CD4-positive, alpha-beta memory T cell (primary cell): Measurements from ENCODE around the gene EIF3CL. TPM values are rescaled to one million over a fixed set of nuclear protein-coding genes. Genes with fewer than 3 reads are reported as not detected.
A peak's percentile ranks its signal among the peaks of the same experiment; 100 is the strongest.
"Not testable (repeated sequence)": the region's sequence is repeated elsewhere in the genome, so short reads cannot be mapped to it uniquely, and the experiment has no call there.

Source experiments
- CTCF ChIA-PET: fragments of 350-600 bp; sonication (Branson Sonifier 250); formaldehyde crosslinking; loops from one replicate; lab custom pipeline; 2021; ENCODE audit warnings: inconsistent platforms; ENCODE audit not compliant: partially characterized antibody; lab: Charles Lee
- POLR2A ChIA-PET: fragments of 350-600 bp; sonication (Branson Sonifier 250); formaldehyde crosslinking; loops from one replicate; lab custom pipeline; 2021; ENCODE audit not compliant: partially characterized antibody; lab: Charles Lee
- DNase-seq, 5 donors: peaks; one replicate each; pipeline versions ENCODE4 v3.0.0 to v3.0.0-alpha.2; 2020 to 2022; ENCODE audit warnings: mixed read lengths in 1 of 5
- H3K27ac ChIP-seq: one replicate; pipeline ENCODE4 v1.7.0; 2013; ENCODE audit warnings: low read depth, low read length
- H3K27me3 ChIP-seq: 2 replicates; pipeline ENCODE4 v1.7.0; 2013; ENCODE audit warnings: mild to moderate bottlenecking, low read length, moderate library complexity; ENCODE audit not compliant: insufficient read depth
- H3K36me3 ChIP-seq: 2 replicates; pipeline ENCODE4 v1.7.0; 2013; ENCODE audit warnings: mild to moderate bottlenecking, low read length, moderate library complexity; ENCODE audit not compliant: insufficient read depth
- H3K4me1 ChIP-seq: 2 replicates; pipeline ENCODE4 v1.7.0; 2013; ENCODE audit warnings: mild to moderate bottlenecking, low read length, moderate library complexity; ENCODE audit not compliant: insufficient read depth
- H3K4me3 ChIP-seq, 2 donors: one replicate each; pipeline ENCODE4 v1.7.0; 2013; ENCODE audit warnings: low read length in 2 of 2, mild to moderate bottlenecking in 1 of 2
- H3K9me3 ChIP-seq, 2 donors: one replicate each; pipeline ENCODE4 v1.7.0; 2013; ENCODE audit warnings: low read length in 2 of 2, control low read depth in 1 of 2; ENCODE audit not compliant: control insufficient read depth in 1 of 2
- H3K27ac Mint-ChIP-seq, 7 donors: one replicate each; pipeline ENCODE4 v1.8.0; 2020 to 2021; ENCODE audit warnings: mixed read lengths in 7 of 7, mild to moderate bottlenecking in 6 of 7, inconsistent platforms in 3 of 7, moderate library complexity in 3 of 7
- H3K27me3 Mint-ChIP-seq, 2 donors: one replicate each; pipeline ENCODE4 v1.8.0; 2020 to 2021; ENCODE audit warnings: mixed read lengths in 2 of 2
- H3K36me3 Mint-ChIP-seq, 2 donors: one replicate each; pipeline ENCODE4 v1.8.0; 2020 to 2021; ENCODE audit warnings: mixed read lengths in 2 of 2, inconsistent platforms in 1 of 2, mild to moderate bottlenecking in 1 of 2
- H3K4me1 Mint-ChIP-seq, 4 donors: one replicate each; pipeline ENCODE4 v1.8.0; 2020 to 2021; ENCODE audit warnings: mixed read lengths in 4 of 4, mild to moderate bottlenecking in 1 of 4
- H3K4me3 Mint-ChIP-seq, 8 donors: one replicate each; pipeline ENCODE4 v1.8.0; 2020 to 2021; ENCODE audit warnings: mixed read lengths in 8 of 8, mild to moderate bottlenecking in 7 of 8, moderate library complexity in 6 of 8, inconsistent platforms in 3 of 8
- H3K9me3 Mint-ChIP-seq, 8 donors: one replicate each; pipeline ENCODE4 v1.8.0; 2020 to 2021; ENCODE audit warnings: mixed read lengths in 8 of 8, mild to moderate bottlenecking in 5 of 8, inconsistent platforms in 3 of 8, moderate library complexity in 1 of 8
- intact Hi-C: fragments of 100-400 bp; cut with micrococcal nuclease; formaldehyde crosslinking; loops from one replicate; pipeline ENCODE4 v1.15.1; 2023
- polyA plus RNA-seq, 2 donors: library from polyadenylated mRNA; unstranded; fragments of 300-500 nt; fragmentation: Illumina TruSeq; gene quantifications; one replicate each; pipeline ENCODE4 v1.2.3, GENCODE V29; 2021
- total RNA-seq, 2 experiments: library from RNA; stranded (reverse); gene quantifications; one replicate each; pipeline ENCODE4 v1.2.3, GENCODE V29; 2021

Gene EIF3CL
- 10 to 100 TPM; 31.4 to 39.2 TPM for total RNA-seq
- polyA plus RNA-seq, result 10 to 100 TPM in 1 of 2 donors, 1 to 10 TPM in 1; 9.3 to 33.1 TPM

- CTCF ChIA-PET, result not testable (repeated sequence)
Observed at GRCh38 chr16:28403220-28404072, at the start of gene EIF3CL. Gene EIF3CL, minus strand, starts transcription at chr16:28403841. Its CDS starts 223 bp downstream, at chr16:28403618.

GRCh38 chr16:28447081-28447480 lies 43.4 kb upstream of the EIF3CL start:
- H3K4me3 Mint-ChIP-seq, H3K4me1 Mint-ChIP-seq, CTCF ChIA-PET: not testable (repeated sequence)

More at GRCh38 chr16:28403220-28404072, at the start of gene EIF3CL:
- H3K27ac ChIP-seq, POLR2A ChIA-PET, H3K4me3 ChIP-seq, H3K9me3 ChIP-seq, H3K27me3 ChIP-seq, H3K9me3 Mint-ChIP-seq, H3K4me1 Mint-ChIP-seq, H3K36me3 ChIP-seq, DNase-seq, H3K4me1 ChIP-seq, H3K36me3 Mint-ChIP-seq, H3K27me3 Mint-ChIP-seq, intact Hi-C loops: not testable (repeated sequence)
- peak within 1 kb of the TSS in 6 of 8 donors; percentile 34 to 75 (median 56) for H3K4me3 Mint-ChIP-seq
- H3K27ac Mint-ChIP-seq, result peak within 1 kb of the TSS in 1 of 7 donors; percentile 17

GRCh38 chr16:28446388-28446787 lies 42.7 kb upstream of the EIF3CL start:
- not testable (repeated sequence) for H3K9me3 Mint-ChIP-seq

More at GRCh38 chr16:28447081-28447480, 43.4 kb upstream of the EIF3CL start:
- H3K4me3 ChIP-seq, H3K27me3 Mint-ChIP-seq, H3K9me3 Mint-ChIP-seq, H3K27ac ChIP-seq, H3K36me3 ChIP-seq, H3K4me1 ChIP-seq, H3K27ac Mint-ChIP-seq, DNase-seq, H3K36me3 Mint-ChIP-seq, intact Hi-C loops, POLR2A ChIA-PET, H3K9me3 ChIP-seq, H3K27me3 ChIP-seq: not testable (repeated sequence)

GRCh38 chr16:28443943-28444342 lies 40.3 kb upstream of the EIF3CL start:
- H3K27ac Mint-ChIP-seq, H3K36me3 Mint-ChIP-seq, H3K4me1 ChIP-seq, H3K9me3 ChIP-seq, CTCF ChIA-PET, DNase-seq, intact Hi-C loops, H3K4me3 ChIP-seq, H3K27ac ChIP-seq, H3K9me3 Mint-ChIP-seq, H3K27me3 Mint-ChIP-seq, H3K27me3 ChIP-seq, H3K4me1 Mint-ChIP-seq, POLR2A ChIA-PET, H3K36me3 ChIP-seq, H3K4me3 Mint-ChIP-seq: not testable (repeated sequence)

More at GRCh38 chr16:28446388-28446787, 42.7 kb upstream of the EIF3CL start:
- CTCF ChIA-PET, H3K9me3 ChIP-seq, DNase-seq, H3K36me3 Mint-ChIP-seq, H3K4me3 Mint-ChIP-seq, H3K4me1 Mint-ChIP-seq, intact Hi-C loops, H3K36me3 ChIP-seq, H3K4me1 ChIP-seq, H3K27me3 Mint-ChIP-seq, H3K4me3 ChIP-seq, H3K27ac Mint-ChIP-seq, H3K27me3 ChIP-seq, POLR2A ChIA-PET, H3K27ac ChIP-seq: not testable (repeated sequence)

- CTCF ChIA-PET, H3K4me1 Mint-ChIP-seq, H3K9me3 ChIP-seq, H3K4me3 ChIP-seq, H3K36me3 Mint-ChIP-seq, H3K36me3 ChIP-seq, H3K4me3 Mint-ChIP-seq, H3K27ac ChIP-seq, H3K27ac Mint-ChIP-seq, H3K9me3 Mint-ChIP-seq, POLR2A ChIA-PET, intact Hi-C loops, H3K27me3 Mint-ChIP-seq, DNase-seq, H3K4me1 ChIP-seq, H3K27me3 ChIP-seq: not testable (repeated sequence)
Observed at GRCh38 chr16:28438899-28439298, 35.3 kb upstream of the EIF3CL start.

- DNase-seq, intact Hi-C loops, H3K4me3 Mint-ChIP-seq, H3K9me3 Mint-ChIP-seq, H3K27me3 Mint-ChIP-seq, H3K27me3 ChIP-seq, H3K36me3 Mint-ChIP-seq, H3K4me1 ChIP-seq, H3K4me3 ChIP-seq, CTCF ChIA-PET, H3K4me1 Mint-ChIP-seq, H3K36me3 ChIP-seq, H3K9me3 ChIP-seq, H3K27ac Mint-ChIP-seq, H3K27ac ChIP-seq, POLR2A ChIA-PET: not testable (repeated sequence)
Observed at GRCh38 chr16:28435340-28435739, 31.7 kb upstream of the EIF3CL start.

- H3K27me3 ChIP-seq, H3K27ac ChIP-seq, H3K9me3 ChIP-seq, H3K27me3 Mint-ChIP-seq, H3K36me3 ChIP-seq, H3K4me1 Mint-ChIP-seq, intact Hi-C loops, POLR2A ChIA-PET, CTCF ChIA-PET, H3K4me1 ChIP-seq, H3K4me3 Mint-ChIP-seq, H3K27ac Mint-ChIP-seq, H3K4me3 ChIP-seq, H3K9me3 Mint-ChIP-seq, H3K36me3 Mint-ChIP-seq: not testable (repeated sequence)
- peak in 1 of 5 donors; percentile 11 for DNase-seq
Observed at GRCh38 chr16:28426060-28426680, 22.5 kb upstream of the EIF3CL start.
